Measurements from ENCODE around the gene LRFN3.
"Not testable (repeated sequence)": the region's sequence is repeated elsewhere in the genome, so short reads cannot be mapped to it uniquely, and the experiment has no call there.

Gene LRFN3

GRCh38 chr19:35940078-35940775 lies 4.1 kb downstream of the LRFN3 start:
- no peak for DNase-seq

GRCh38 chr19:35940839-35941238 lies 4.7 kb downstream of the LRFN3 start:
- no peak for DNase-seq

- DNase-seq = no peak
Observed at GRCh38 chr19:35942235-35942634, 6.1 kb downstream of the LRFN3 start.

- DNase-seq = no peak
Observed at GRCh38 chr19:35943321-35944301, 7.4 kb downstream of the LRFN3 start.

GRCh38 chr19:35944556-35944955 lies 8.4 kb downstream of the LRFN3 start:
- DNase-seq = no peak

- no peak for DNase-seq
Observed at GRCh38 chr19:35945121-35945790, 9.1 kb downstream of the LRFN3 start.

- no peak for DNase-seq
Observed at GRCh38 chr19:35946203-35946602, 10.0 kb downstream of the LRFN3 start.

GRCh38 chr19:35949131-35949530 lies 13.0 kb downstream of the LRFN3 start:
- DNase-seq = no peak

GRCh38 chr19:35955881-35956634 lies 19.9 kb downstream of the LRFN3 start:
- DNase-seq = no peak

- not testable (repeated sequence) for DNase-seq
Observed at GRCh38 chr19:35957411-35957810, 21.2 kb downstream of the LRFN3 start.

GRCh38 chr19:35958660-35959039 lies 22.5 kb downstream of the LRFN3 start:
- no peak for DNase-seq

- peak; percentile 76 for DNase-seq
Observed at GRCh38 chr19:35959040-35959967, 23.1 kb downstream of the LRFN3 start.

- no peak for DNase-seq
Observed at GRCh38 chr19:35959968-35960320, 23.8 kb downstream of the LRFN3 start.

GRCh38 chr19:35960432-35960972 lies 24.3 kb downstream of the LRFN3 start:
- no peak for DNase-seq

- DNase-seq = peak; percentile 32
Observed at GRCh38 chr19:35963514-35963913, 27.3 kb downstream of the LRFN3 start.

- DNase-seq = no peak
Observed at GRCh38 chr19:35966771-35967170, 30.6 kb downstream of the LRFN3 start.

GRCh38 chr19:35973487-35973886 lies 37.3 kb downstream of the LRFN3 start:
- no peak for DNase-seq

GRCh38 chr19:35975608-35976214 lies 39.5 kb downstream of the LRFN3 start:
- no peak for DNase-seq

- DNase-seq = no peak
Observed at GRCh38 chr19:35977446-35978222, 41.5 kb downstream of the LRFN3 start.

GRCh38 chr19:35978271-35978670 lies 42.1 kb downstream of the LRFN3 start:
- DNase-seq = no peak
